ENCODE results near the gene NUTM2E.
"Not testable (repeated sequence)": the region's sequence is repeated elsewhere in the genome, so short reads cannot be mapped to it uniquely, and the experiment has no call there.

Gene NUTM2E

GRCh38 chr10:79826496-79827215 is at the start of gene NUTM2E:
Gene NUTM2E, plus strand, starts transcription at chr10:79826739. Its CDS starts 15,002 bp downstream, at chr10:79841741.
- H3K9me3 ChIP-seq (ENCODE audit: control insufficient read depth, insufficient read depth, low read length); H3K4me1 ChIP-seq (ENCODE audit: control insufficient read depth, insufficient read depth, low read length); H3K27me3 ChIP-seq (ENCODE audit: control insufficient read depth, insufficient read depth, low read length); H3K9ac ChIP-seq (ENCODE audit: low read depth, low read length); H3K36me3 ChIP-seq (ENCODE audit: control insufficient read depth, insufficient read depth, low read length): not testable (repeated sequence)
- H3K4me3 ChIP-seq (ENCODE audit: low read depth, low read length) = peak within 1 kb of the TSS; percentile 53

GRCh38 chr10:79777997-79778396 is 48.5 kb upstream of the NUTM2E start:
- H3K9ac ChIP-seq (ENCODE audit: low read depth, low read length); H3K27me3 ChIP-seq (ENCODE audit: control insufficient read depth, insufficient read depth, low read length); H3K4me1 ChIP-seq (ENCODE audit: control insufficient read depth, insufficient read depth, low read length); H3K4me3 ChIP-seq (ENCODE audit: low read depth, low read length); H3K36me3 ChIP-seq (ENCODE audit: control insufficient read depth, insufficient read depth, low read length); H3K9me3 ChIP-seq (ENCODE audit: control insufficient read depth, insufficient read depth, low read length): not testable (repeated sequence)

- H3K27me3 ChIP-seq (ENCODE audit: control insufficient read depth, insufficient read depth, low read length); H3K36me3 ChIP-seq (ENCODE audit: control insufficient read depth, insufficient read depth, low read length); H3K9ac ChIP-seq (ENCODE audit: low read depth, low read length); H3K4me1 ChIP-seq (ENCODE audit: control insufficient read depth, insufficient read depth, low read length); H3K4me3 ChIP-seq (ENCODE audit: low read depth, low read length); H3K9me3 ChIP-seq (ENCODE audit: control insufficient read depth, insufficient read depth, low read length): not testable (repeated sequence)
Observed at GRCh38 chr10:79779310-79779938, 47.1 kb upstream of the NUTM2E start.

- H3K36me3 ChIP-seq (ENCODE audit: control insufficient read depth, insufficient read depth, low read length); H3K9me3 ChIP-seq (ENCODE audit: control insufficient read depth, insufficient read depth, low read length); H3K4me3 ChIP-seq (ENCODE audit: low read depth, low read length); H3K27me3 ChIP-seq (ENCODE audit: control insufficient read depth, insufficient read depth, low read length); H3K9ac ChIP-seq (ENCODE audit: low read depth, low read length); H3K4me1 ChIP-seq (ENCODE audit: control insufficient read depth, insufficient read depth, low read length): not testable (repeated sequence)
Observed at GRCh38 chr10:79779992-79780391, 46.5 kb upstream of the NUTM2E start.

- H3K4me1 ChIP-seq (ENCODE audit: control insufficient read depth, insufficient read depth, low read length); H3K36me3 ChIP-seq (ENCODE audit: control insufficient read depth, insufficient read depth, low read length); H3K9me3 ChIP-seq (ENCODE audit: control insufficient read depth, insufficient read depth, low read length): not testable (repeated sequence)
Observed at GRCh38 chr10:79781584-79781983, 45.0 kb upstream of the NUTM2E start.

GRCh38 chr10:79787455-79787952 is 39.0 kb upstream of the NUTM2E start:
- not testable (repeated sequence) for H3K36me3 ChIP-seq (ENCODE audit: control insufficient read depth, insufficient read depth, low read length); H3K9me3 ChIP-seq (ENCODE audit: control insufficient read depth, insufficient read depth, low read length); H3K4me1 ChIP-seq (ENCODE audit: control insufficient read depth, insufficient read depth, low read length); H3K9ac ChIP-seq (ENCODE audit: low read depth, low read length); H3K4me3 ChIP-seq (ENCODE audit: low read depth, low read length); H3K27me3 ChIP-seq (ENCODE audit: control insufficient read depth, insufficient read depth, low read length)

More at GRCh38 chr10:79781584-79781983, 45.0 kb upstream of the NUTM2E start:
- not testable (repeated sequence) for H3K4me3 ChIP-seq (ENCODE audit: low read depth, low read length); H3K27me3 ChIP-seq (ENCODE audit: control insufficient read depth, insufficient read depth, low read length); H3K9ac ChIP-seq (ENCODE audit: low read depth, low read length)

GRCh38 chr10:79789351-79789750 is 37.2 kb upstream of the NUTM2E start:
- H3K36me3 ChIP-seq (ENCODE audit: control insufficient read depth, insufficient read depth, low read length); H3K9ac ChIP-seq (ENCODE audit: low read depth, low read length); H3K4me3 ChIP-seq (ENCODE audit: low read depth, low read length); H3K4me1 ChIP-seq (ENCODE audit: control insufficient read depth, insufficient read depth, low read length); H3K27me3 ChIP-seq (ENCODE audit: control insufficient read depth, insufficient read depth, low read length); H3K9me3 ChIP-seq (ENCODE audit: control insufficient read depth, insufficient read depth, low read length): not testable (repeated sequence)

GRCh38 chr10:79791906-79792517 is 34.5 kb upstream of the NUTM2E start:
- not testable (repeated sequence) for H3K27me3 ChIP-seq (ENCODE audit: control insufficient read depth, insufficient read depth, low read length); H3K4me3 ChIP-seq (ENCODE audit: low read depth, low read length); H3K36me3 ChIP-seq (ENCODE audit: control insufficient read depth, insufficient read depth, low read length); H3K4me1 ChIP-seq (ENCODE audit: control insufficient read depth, insufficient read depth, low read length); H3K9ac ChIP-seq (ENCODE audit: low read depth, low read length); H3K9me3 ChIP-seq (ENCODE audit: control insufficient read depth, insufficient read depth, low read length)

GRCh38 chr10:79799337-79799736 is 27.2 kb upstream of the NUTM2E start:
- not testable (repeated sequence) for H3K4me1 ChIP-seq (ENCODE audit: control insufficient read depth, insufficient read depth, low read length); H3K9ac ChIP-seq (ENCODE audit: low read depth, low read length); H3K9me3 ChIP-seq (ENCODE audit: control insufficient read depth, insufficient read depth, low read length); H3K4me3 ChIP-seq (ENCODE audit: low read depth, low read length); H3K36me3 ChIP-seq (ENCODE audit: control insufficient read depth, insufficient read depth, low read length); H3K27me3 ChIP-seq (ENCODE audit: control insufficient read depth, insufficient read depth, low read length)

- H3K36me3 ChIP-seq (ENCODE audit: control insufficient read depth, insufficient read depth, low read length); H3K9me3 ChIP-seq (ENCODE audit: control insufficient read depth, insufficient read depth, low read length); H3K9ac ChIP-seq (ENCODE audit: low read depth, low read length); H3K27me3 ChIP-seq (ENCODE audit: control insufficient read depth, insufficient read depth, low read length); H3K4me3 ChIP-seq (ENCODE audit: low read depth, low read length); H3K4me1 ChIP-seq (ENCODE audit: control insufficient read depth, insufficient read depth, low read length): not testable (repeated sequence)
Observed at GRCh38 chr10:79805857-79806256, 20.7 kb upstream of the NUTM2E start.

GRCh38 chr10:79811895-79812294 is 14.6 kb upstream of the NUTM2E start:
- not testable (repeated sequence) for H3K9me3 ChIP-seq (ENCODE audit: control insufficient read depth, insufficient read depth, low read length); H3K27me3 ChIP-seq (ENCODE audit: control insufficient read depth, insufficient read depth, low read length); H3K36me3 ChIP-seq (ENCODE audit: control insufficient read depth, insufficient read depth, low read length); H3K4me1 ChIP-seq (ENCODE audit: control insufficient read depth, insufficient read depth, low read length); H3K9ac ChIP-seq (ENCODE audit: low read depth, low read length); H3K4me3 ChIP-seq (ENCODE audit: low read depth, low read length)

GRCh38 chr10:79816290-79816689 is 10.2 kb upstream of the NUTM2E start:
- H3K4me3 ChIP-seq (ENCODE audit: low read depth, low read length); H3K9ac ChIP-seq (ENCODE audit: low read depth, low read length); H3K9me3 ChIP-seq (ENCODE audit: control insufficient read depth, insufficient read depth, low read length); H3K36me3 ChIP-seq (ENCODE audit: control insufficient read depth, insufficient read depth, low read length); H3K27me3 ChIP-seq (ENCODE audit: control insufficient read depth, insufficient read depth, low read length); H3K4me1 ChIP-seq (ENCODE audit: control insufficient read depth, insufficient read depth, low read length): not testable (repeated sequence)
